Measurements from ENCODE around the gene SIRPB2.

Gene SIRPB2

DNA sequence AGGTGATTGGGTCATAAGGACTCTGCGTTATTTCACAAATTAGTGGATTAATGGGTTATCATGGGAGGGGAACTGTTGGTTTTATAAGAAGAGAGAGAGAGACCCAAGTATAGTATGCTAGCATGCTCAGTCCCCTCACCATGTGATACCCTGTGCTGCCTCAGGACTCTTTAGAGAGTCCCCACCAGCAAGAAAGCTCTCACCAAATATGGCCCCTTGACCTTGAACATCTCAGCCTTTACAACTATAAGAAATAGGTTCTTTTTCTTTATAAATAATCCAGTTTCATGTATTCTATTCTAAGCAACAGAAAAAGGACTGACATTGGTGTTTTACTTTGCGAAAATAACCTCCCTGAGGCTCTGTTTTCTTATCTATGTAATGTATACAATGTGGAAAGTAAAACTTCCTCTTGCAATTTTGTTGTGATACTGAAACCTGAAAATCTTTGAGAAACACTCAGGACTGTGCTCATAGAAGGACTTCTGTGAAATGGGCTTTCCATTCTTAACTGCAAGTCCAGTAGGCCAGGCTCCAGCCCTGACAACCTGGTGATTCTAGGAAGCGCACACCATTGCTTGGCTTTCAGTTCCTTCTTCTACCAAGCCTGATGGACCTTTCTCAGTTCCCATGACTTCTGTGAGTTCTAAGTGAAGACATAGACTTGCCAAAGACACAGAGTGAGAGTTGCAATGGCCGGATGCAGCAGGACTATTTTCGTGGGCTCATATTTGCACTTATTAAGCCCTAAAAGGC lies 44.4 kb upstream of the SIRPB2 start:
- Histone ChIP-seq H3K27me3 (no peaks in the 10 kb centered on the region), H3K27ac (no peak overlapping the region), H3K9me3 (no peaks in the 10 kb centered on the region), H3K4me1 (no peaks in the 10 kb centered on the region), H3K36me3 (no peaks in the 10 kb centered on the region), H3K4me3 (no peak overlapping the region)
- peak in 1 of 2 donors; percentile 31 for DNase-seq
- intact Hi-C loops (cut with DNase I; ENCODE audit: low total_unique reads) = no loop called here
- TF ChIP-seq CTCF (IDR thresholded peaks at IDR 0.05) = no peak

DNA sequence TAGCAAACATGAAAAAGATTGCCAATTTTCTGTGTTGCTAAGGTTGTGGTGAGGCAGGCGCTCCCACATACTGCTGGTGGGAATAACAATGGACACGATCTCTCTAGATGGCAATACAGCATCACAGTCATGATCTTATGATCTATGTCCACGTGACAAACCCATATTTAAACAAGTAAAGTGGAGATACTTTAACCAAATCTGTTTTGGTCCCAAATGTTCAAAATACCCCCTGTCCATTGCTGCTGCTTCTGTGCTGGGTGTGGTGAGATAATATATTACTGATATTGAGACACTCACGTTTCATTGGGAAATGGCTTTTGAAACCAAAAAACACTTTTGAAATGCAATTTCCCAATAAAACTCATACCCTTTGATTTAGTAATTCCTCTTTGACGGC lies 43.3 kb upstream of the SIRPB2 start:
- no peaks in the 10 kb centered on the region for H3K27me3 ChIP-seq
- no peak for TF ChIP-seq CTCF (IDR thresholded peaks at IDR 0.05)
- H3K4me3 ChIP-seq = no peak overlapping the region
- no peaks in the 10 kb centered on the region for H3K9me3 ChIP-seq
- no peak overlapping the region for H3K27ac ChIP-seq
- H3K4me1 ChIP-seq = no peaks in the 10 kb centered on the region
- no peak for DNase-seq
- intact Hi-C loops (cut with DNase I; ENCODE audit: low total_unique reads) = no loop called here
- H3K36me3 ChIP-seq = no peaks in the 10 kb centered on the region

GRCh38 chr20:1533059-1533458 lies 41.8 kb upstream of the SIRPB2 start:
- H3K9me3 ChIP-seq = no peaks in the 10 kb centered on the region
- no peak overlapping the region for H3K27ac ChIP-seq
- no peaks in the 10 kb centered on the region for H3K36me3 ChIP-seq
- intact Hi-C loops (cut with DNase I; ENCODE audit: low total_unique reads) = no loop called here
- no peak for TF ChIP-seq CTCF (IDR thresholded peaks at IDR 0.05)
- H3K4me3 ChIP-seq = no peak overlapping the region
- no peak for DNase-seq
- H3K27me3 ChIP-seq = no peaks in the 10 kb centered on the region
- H3K4me1 ChIP-seq = no peaks in the 10 kb centered on the region

DNA sequence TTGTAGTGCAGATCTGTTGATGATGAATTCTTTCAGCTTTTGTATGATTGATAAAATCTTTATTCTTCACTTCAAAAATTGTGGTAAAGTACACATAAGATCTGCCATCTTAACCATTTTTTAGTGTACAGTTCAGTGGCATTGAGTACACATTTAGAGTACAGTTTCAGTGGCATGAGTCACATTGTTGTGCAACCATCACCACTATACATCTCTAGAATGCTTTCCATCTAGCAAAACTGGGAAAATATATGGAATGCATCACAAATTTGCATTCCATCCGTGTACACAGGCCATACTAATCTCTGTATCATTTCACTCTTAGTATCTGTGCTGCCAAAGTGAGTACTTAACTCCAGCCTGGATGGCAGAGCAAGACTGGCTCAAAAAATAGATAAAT lies 37.6 kb upstream of the SIRPB2 start:
- Histone ChIP-seq H3K27ac (no peak overlapping the region), H3K4me1 (no peaks in the 10 kb centered on the region), H3K27me3 (no peaks in the 10 kb centered on the region), H3K9me3 (no peaks in the 10 kb centered on the region), H3K36me3 (no peaks in the 10 kb centered on the region), H3K4me3 (no peak overlapping the region)
- TF ChIP-seq CTCF (IDR thresholded peaks at IDR 0.05) = no peak
- DNase-seq = no peak
- intact Hi-C loops (cut with DNase I; ENCODE audit: low total_unique reads) = no loop called here

DNA sequence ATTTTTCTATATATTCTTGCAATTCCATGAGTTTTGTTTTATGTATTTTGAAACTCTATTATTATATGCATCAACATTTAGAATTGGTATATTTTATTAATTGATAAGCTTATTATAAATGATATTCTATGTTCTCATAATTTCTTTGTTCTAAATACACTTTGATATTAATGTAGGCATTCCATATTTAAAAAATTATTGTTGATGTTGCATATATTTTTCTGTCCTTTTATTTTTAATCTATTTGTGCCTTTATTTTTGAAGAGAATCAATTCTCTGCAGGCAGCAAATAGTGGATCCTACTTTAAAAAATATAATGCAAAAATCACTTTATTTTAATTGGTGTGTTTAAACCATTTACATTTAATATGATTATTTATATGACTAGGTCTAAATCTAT lies 36.7 kb upstream of the SIRPB2 start:
- no peak for DNase-seq
- Histone ChIP-seq H3K27ac (no peak overlapping the region), H3K4me1 (no peaks in the 10 kb centered on the region), H3K9me3 (no peaks in the 10 kb centered on the region), H3K4me3 (no peak overlapping the region), H3K27me3 (no peaks in the 10 kb centered on the region), H3K36me3 (no peaks in the 10 kb centered on the region)
- TF ChIP-seq CTCF (IDR thresholded peaks at IDR 0.05) = no peak
- intact Hi-C loops (cut with DNase I; ENCODE audit: low total_unique reads) = no loop called here

DNA sequence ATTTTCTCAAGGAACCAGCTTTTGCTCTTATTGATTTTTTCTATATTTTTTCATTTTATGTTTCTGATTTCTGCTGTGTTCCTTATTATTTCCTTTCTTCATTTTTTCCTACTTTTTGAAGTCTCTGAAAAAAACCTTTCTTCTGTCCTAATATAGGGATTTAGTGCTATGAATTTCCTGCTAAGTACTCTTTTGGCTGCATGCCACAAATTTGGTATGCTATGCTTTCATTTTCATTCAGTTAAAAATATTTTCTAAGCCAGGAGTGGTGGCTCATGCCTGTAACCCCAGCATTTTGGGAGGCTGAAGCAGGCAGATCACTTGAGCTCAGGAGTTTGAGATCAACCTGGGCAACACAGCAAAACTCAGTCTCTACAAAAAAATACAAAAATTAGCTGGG lies 35.7 kb upstream of the SIRPB2 start:
- no peaks in the 10 kb centered on the region for H3K9me3 ChIP-seq
- TF ChIP-seq CTCF (IDR thresholded peaks at IDR 0.05) = no peak
- no peak for DNase-seq
- no peak overlapping the region for H3K4me3 ChIP-seq
- H3K36me3 ChIP-seq = no peaks in the 10 kb centered on the region
- H3K27ac ChIP-seq = no peak overlapping the region
- intact Hi-C loops (cut with DNase I; ENCODE audit: low total_unique reads) = no loop called here
- H3K4me1 ChIP-seq = no peaks in the 10 kb centered on the region
- no peaks in the 10 kb centered on the region for H3K27me3 ChIP-seq
